BLaER1 (cell line): ENCODE results near the gene RASSF8.
A peak's percentile ranks its signal among the peaks of the same experiment; 100 is the strongest.

Experiments
- H3K27ac ChIP-seq: shearing (Covaris generic); formaldehyde crosslinking; 2 replicates; pipeline ENCODE4 v1.8.1; 2022
- H3K27me3 ChIP-seq: shearing (Covaris generic); formaldehyde crosslinking; 2 replicates; pipeline ENCODE4 v1.8.1; 2022
- H3K36me3 ChIP-seq: shearing (Covaris generic); formaldehyde crosslinking; 2 replicates; pipeline ENCODE4 v1.8.1; 2022
- H3K4me1 ChIP-seq: shearing (Covaris generic); formaldehyde crosslinking; 2 replicates; pipeline ENCODE4 v1.8.1; 2022
- H3K4me2 ChIP-seq: shearing (Covaris generic); formaldehyde crosslinking; 2 replicates; pipeline ENCODE4 v1.8.1; 2022
- H3K4me3 ChIP-seq: shearing (Covaris generic); formaldehyde crosslinking; 2 replicates; pipeline ENCODE4 v1.8.1; 2022
- H3K9ac ChIP-seq: shearing (Covaris generic); formaldehyde crosslinking; 2 replicates; pipeline ENCODE4 v1.8.1; 2022
- H3K9me3 ChIP-seq: shearing (Covaris generic); formaldehyde crosslinking; 2 replicates; pipeline ENCODE4 v1.8.1; 2022
- H4K20me1 ChIP-seq: shearing (Covaris generic); formaldehyde crosslinking; 2 replicates; pipeline ENCODE4 v1.8.1; 2022
- Cebpa-rat ChIP-seq: shearing (Covaris generic); IDR thresholded peaks from 2 replicates; pipeline ENCODE4 v1.8.1; 2022

Gene RASSF8

GRCh38 chr12:26121323-26122060 is 163.0 kb downstream of the RASSF8 start:
- H3K27ac ChIP-seq, result no peak overlapping the region

GRCh38 chr12:26122061-26122680 is 163.7 kb downstream of the RASSF8 start:
- H3K4me2 ChIP-seq, result peak overlapping the region; percentile 89
- H3K9me3 ChIP-seq, result no peaks in the 10 kb centered on the region
- peaks cover 88% of the 10 kb centered on the region for H3K27me3 ChIP-seq
- no peak for TF ChIP-seq Cebpa-rat
- peak overlapping the region; percentile 64 for H3K4me3 ChIP-seq
- peaks cover 64% of the 10 kb centered on the region for H4K20me1 ChIP-seq
- H3K27ac ChIP-seq, result no peak overlapping the region
- no peak overlapping the region for H3K9ac ChIP-seq
- no peaks in the 10 kb centered on the region for H3K36me3 ChIP-seq
- peaks cover 33% of the 10 kb centered on the region for H3K4me1 ChIP-seq

More at GRCh38 chr12:26121323-26122060, 163.0 kb downstream of the RASSF8 start:
- Histone ChIP-seq H3K9me3 (no peaks in the 10 kb centered on the region), H3K36me3 (no peaks in the 10 kb centered on the region), H3K4me1 (peaks cover 33% of the 10 kb centered on the region), H3K4me3 (peak overlapping the region; percentile 64), H3K4me2 (peak overlapping the region; percentile 89), H3K9ac (no peak overlapping the region), H3K27me3 (peaks cover 82% of the 10 kb centered on the region), H4K20me1 (peaks cover 58% of the 10 kb centered on the region)
- no peak for TF ChIP-seq Cebpa-rat

GRCh38 chr12:26122681-26123481 is 164.4 kb downstream of the RASSF8 start:
- Histone ChIP-seq H3K36me3 (no peaks in the 10 kb centered on the region), H3K4me3 (peak overlapping the region; percentile 64), H3K9ac (no peak overlapping the region), H3K4me1 (peaks cover 33% of the 10 kb centered on the region), H3K4me2 (peak overlapping the region; percentile 89), H4K20me1 (peaks cover 67% of the 10 kb centered on the region), H3K27ac (no peak overlapping the region), H3K27me3 (peaks cover 91% of the 10 kb centered on the region), H3K9me3 (no peaks in the 10 kb centered on the region)
- no peak for TF ChIP-seq Cebpa-rat

GRCh38 chr12:26123482-26123980 is 165.0 kb downstream of the RASSF8 start:
- peaks cover 67% of the 10 kb centered on the region for H4K20me1 ChIP-seq
- no peak for TF ChIP-seq Cebpa-rat
- peaks cover 94% of the 10 kb centered on the region for H3K27me3 ChIP-seq
- no peak overlapping the region for H3K4me3 ChIP-seq
- no peak overlapping the region for H3K27ac ChIP-seq
- no peak overlapping the region for H3K9ac ChIP-seq
- H3K4me1 ChIP-seq, result peaks cover 33% of the 10 kb centered on the region
- H3K9me3 ChIP-seq, result no peaks in the 10 kb centered on the region
- no peaks in the 10 kb centered on the region for H3K36me3 ChIP-seq
- H3K4me2 ChIP-seq, result no peak overlapping the region

GRCh38 chr12:26124446-26125399 is 166.2 kb downstream of the RASSF8 start, which contains the start of gene BHLHE41:
Gene BHLHE41, minus strand, starts transcription at chr12:26125037. Its CDS starts 258 bp downstream, at chr12:26124779.
- peaks cover 67% of the 10 kb centered on the region for H4K20me1 ChIP-seq
- H3K9ac ChIP-seq, result no peak within 1 kb of the TSS
- peaks cover 33% of the 10 kb centered on the region for H3K4me1 ChIP-seq
- H3K4me3 ChIP-seq, result peak within 1 kb of the TSS; percentile 65
- TF ChIP-seq Cebpa-rat, result no peak
- no peaks in the 10 kb centered on the region for H3K36me3 ChIP-seq
- H3K27me3 ChIP-seq, result peaks cover 100% of the 10 kb centered on the region
- H3K4me2 ChIP-seq, result peak within 1 kb of the TSS; percentile 89
- no peak within 1 kb of the TSS for H3K27ac ChIP-seq
- no peaks in the 10 kb centered on the region for H3K9me3 ChIP-seq

- Histone ChIP-seq H3K9ac (no peak overlapping the region), H3K36me3 (no peaks in the 10 kb centered on the region), H3K4me2 (peak overlapping the region; percentile 89), H3K4me1 (peaks cover 33% of the 10 kb centered on the region), H3K4me3 (peak overlapping the region; percentile 65), H4K20me1 (peaks cover 62% of the 10 kb centered on the region), H3K27me3 (peaks cover 98% of the 10 kb centered on the region), H3K9me3 (no peaks in the 10 kb centered on the region), H3K27ac (no peak overlapping the region)
- peak; percentile 83 for TF ChIP-seq Cebpa-rat
Observed at GRCh38 chr12:26125400-26126339, 167.2 kb downstream of the RASSF8 start.

- H3K36me3 ChIP-seq, result no peaks in the 10 kb centered on the region
- H3K27ac ChIP-seq, result no peak overlapping the region
- peak overlapping the region; percentile 89 for H3K4me2 ChIP-seq
- no peak overlapping the region for H3K9ac ChIP-seq
- peaks cover 52% of the 10 kb centered on the region for H4K20me1 ChIP-seq
- H3K9me3 ChIP-seq, result no peaks in the 10 kb centered on the region
- H3K4me3 ChIP-seq, result peak overlapping the region; percentile 65
- H3K27me3 ChIP-seq, result peaks cover 94% of the 10 kb centered on the region
- TF ChIP-seq Cebpa-rat, result no peak
- H3K4me1 ChIP-seq, result peaks cover 33% of the 10 kb centered on the region
Observed at GRCh38 chr12:26126340-26127284, 168.1 kb downstream of the RASSF8 start.
